Measurements from ENCODE around the gene L3MBTL3.

- TF ChIP-seq CTCF (IDR thresholded peaks at IDR 0.05) (no peak), POLR2AphosphoS5 (IDR thresholded peaks at IDR 0.05) (no peak)
Observed at GRCh38 chr6:130182466-130182865, 164.1 kb downstream of the L3MBTL3 start.
